HG03139 (cell line): ENCODE data around the gene RPL12.
"Not testable (repeated sequence)": the region's sequence is repeated elsewhere in the genome, so short reads cannot be mapped to it uniquely, and the experiment has no call there.

ENCODE experiments used
- ATAC-seq: cut with Tn5 transposase; IDR thresholded peaks from one replicate; pipeline ENCODE4 v1.9.1; 2021; ENCODE audit not compliant: unreplicated experiment

Gene RPL12

GRCh38 chr9:127470662-127471061, 19.5 kb upstream of the RPL12 start:
- no peak for ATAC-seq

GRCh38 chr9:127467621-127468020, 16.4 kb upstream of the RPL12 start:
- no peak for ATAC-seq

- not testable (repeated sequence) for ATAC-seq
Observed at GRCh38 chr9:127466407-127466917, 15.3 kb upstream of the RPL12 start.

GRCh38 chr9:127463911-127464310, 12.7 kb upstream of the RPL12 start:
- no peak for ATAC-seq

- ATAC-seq = no peak
Observed at GRCh38 chr9:127463382-127463781, 12.2 kb upstream of the RPL12 start.

GRCh38 chr9:127458921-127459320, 7.7 kb upstream of the RPL12 start:
- ATAC-seq = no peak

GRCh38 chr9:127457191-127457878, 6.1 kb upstream of the RPL12 start:
- no peak for ATAC-seq

GRCh38 chr9:127455324-127455992, 4.3 kb upstream of the RPL12 start:
- no peak for ATAC-seq

GRCh38 chr9:127452691-127453090, 1.5 kb upstream of the RPL12 start:
- no peak for ATAC-seq

- ATAC-seq = peak; percentile 9
Observed at GRCh38 chr9:127451858-127452656, 851 bp upstream of the RPL12 start.

GRCh38 chr9:127451608-127451857, 327 bp upstream of the RPL12 start:
- ATAC-seq = peak; percentile 21

- ATAC-seq = peak; percentile 6
Observed at GRCh38 chr9:127450243-127450760, 904 bp downstream of the RPL12 start.

- ATAC-seq = no peak
Observed at GRCh38 chr9:127449332-127449966, 1.8 kb downstream of the RPL12 start.

GRCh38 chr9:127448112-127448805, 2.9 kb downstream of the RPL12 start:
- ATAC-seq = no peak

GRCh38 chr9:127447416-127448111, 3.6 kb downstream of the RPL12 start:
- ATAC-seq = no peak

GRCh38 chr9:127446713-127447415, 4.3 kb downstream of the RPL12 start:
- ATAC-seq = no peak

GRCh38 chr9:127445851-127446712, 5.1 kb downstream of the RPL12 start:
- no peak for ATAC-seq
